ENCODE results near the gene BCL2L11.

BCL2L11 gene

DNA sequence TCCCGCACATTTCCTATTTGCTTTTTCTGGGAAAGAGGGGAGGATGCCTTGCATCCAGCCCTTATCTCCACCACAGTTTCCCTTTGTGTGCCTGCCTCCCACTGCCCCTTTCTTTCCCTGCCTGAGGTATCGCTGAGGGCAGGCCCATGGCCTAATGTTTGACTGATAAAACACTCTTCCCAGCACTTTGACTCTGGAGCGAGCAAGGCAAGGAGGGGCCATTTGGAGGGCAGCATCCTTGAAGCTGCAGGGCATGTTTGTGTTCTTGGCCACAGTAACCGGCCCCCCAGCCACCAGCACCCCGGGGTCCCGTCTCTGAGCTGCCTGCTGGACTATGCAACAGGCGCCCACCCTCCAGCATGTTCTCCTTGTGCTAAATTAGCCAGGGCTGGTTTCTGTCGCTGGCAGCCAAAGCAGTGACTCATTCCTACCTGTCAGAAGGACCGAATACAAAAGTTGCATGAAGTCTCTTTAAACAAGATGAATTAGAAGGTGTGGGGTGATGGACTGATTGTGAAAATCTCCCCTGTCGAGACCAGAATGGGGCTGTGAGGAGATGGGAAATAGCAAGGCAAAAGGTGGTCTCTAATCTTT is 50.7 kb downstream of the BCL2L11 start:
- DNase-seq = no peak

DNA sequence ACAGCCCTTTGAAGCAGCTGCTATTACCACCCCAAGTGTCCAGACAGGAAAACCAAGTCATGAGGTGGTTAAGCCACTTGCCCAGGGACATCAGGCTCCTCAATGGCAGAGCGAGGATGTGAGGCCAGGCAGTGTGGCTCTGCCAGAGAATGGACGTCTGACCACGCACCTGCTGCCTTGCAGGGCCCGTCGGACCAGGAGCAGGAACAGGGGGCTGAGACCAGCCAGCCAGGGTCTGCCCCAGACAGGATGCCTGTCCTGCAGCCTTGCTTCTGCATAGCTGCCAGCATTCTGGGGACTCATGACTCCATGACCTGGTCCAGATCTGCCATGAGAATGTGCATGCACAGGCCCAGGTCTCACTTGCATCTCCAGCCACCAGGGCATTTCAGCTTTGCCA is 52.0 kb downstream of the BCL2L11 start:
- DNase-seq = no peak

DNA sequence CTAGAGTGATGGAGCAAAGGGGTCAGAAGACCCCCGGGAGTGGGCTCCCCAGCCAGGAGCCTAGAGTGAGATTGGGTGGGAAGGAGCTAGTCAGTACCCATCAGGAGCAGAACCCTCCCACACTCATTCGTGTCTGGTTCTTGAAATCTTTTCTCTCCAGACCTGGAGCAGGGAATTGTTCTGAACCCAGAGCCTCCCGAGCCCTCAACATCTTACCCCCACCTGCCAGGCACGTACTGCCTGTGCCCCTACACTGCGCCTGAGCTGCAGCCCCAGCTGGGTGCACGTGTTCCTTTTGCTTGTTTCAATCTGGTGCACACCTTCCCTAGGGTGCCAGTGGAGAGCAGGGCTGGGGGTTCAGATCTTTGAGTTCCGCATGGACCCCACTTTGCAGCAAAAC is 52.6 kb downstream of the BCL2L11 start:
- no peak for DNase-seq

DNA sequence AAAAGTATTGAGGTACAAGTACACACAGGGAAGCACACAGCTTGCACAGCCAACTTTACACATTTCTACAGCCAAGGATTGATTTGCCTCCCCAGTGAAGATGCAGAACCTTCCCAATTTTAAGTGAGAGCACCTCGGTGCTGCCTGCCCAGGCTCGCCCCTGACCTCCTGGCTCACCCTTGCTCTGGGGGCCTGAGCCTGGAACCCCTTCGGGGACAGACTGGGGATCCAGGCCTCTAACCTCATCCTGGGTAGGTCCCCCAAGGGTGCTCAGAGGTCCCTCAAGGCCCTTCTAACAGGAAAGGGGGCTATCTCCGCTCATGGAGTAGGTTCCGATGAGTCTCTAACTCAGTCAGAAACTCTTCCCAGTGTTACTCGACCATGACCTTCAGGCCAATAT is 53.1 kb downstream of the BCL2L11 start:
- DNase-seq = no peak

DNA sequence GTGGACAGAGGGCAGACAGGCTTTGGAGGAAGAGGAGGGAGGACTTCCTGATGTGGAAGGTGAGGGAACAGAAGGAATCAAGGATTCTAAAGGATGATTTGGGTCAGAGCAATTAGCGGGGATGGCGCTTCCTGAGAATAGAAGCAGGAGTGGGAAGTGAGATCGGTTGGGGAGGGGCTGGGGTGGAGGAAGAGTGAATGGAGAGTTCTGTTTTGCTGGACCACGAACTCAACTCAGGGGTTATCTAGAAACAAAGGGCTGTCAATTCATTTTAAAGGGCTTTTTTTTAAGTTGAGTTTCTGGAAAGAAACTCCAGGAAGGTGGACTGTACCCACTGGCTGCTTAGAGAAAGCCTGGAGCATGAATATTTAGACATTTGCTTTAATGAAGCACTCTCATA is 54.9 kb downstream of the BCL2L11 start:
- DNase-seq = no peak

DNA sequence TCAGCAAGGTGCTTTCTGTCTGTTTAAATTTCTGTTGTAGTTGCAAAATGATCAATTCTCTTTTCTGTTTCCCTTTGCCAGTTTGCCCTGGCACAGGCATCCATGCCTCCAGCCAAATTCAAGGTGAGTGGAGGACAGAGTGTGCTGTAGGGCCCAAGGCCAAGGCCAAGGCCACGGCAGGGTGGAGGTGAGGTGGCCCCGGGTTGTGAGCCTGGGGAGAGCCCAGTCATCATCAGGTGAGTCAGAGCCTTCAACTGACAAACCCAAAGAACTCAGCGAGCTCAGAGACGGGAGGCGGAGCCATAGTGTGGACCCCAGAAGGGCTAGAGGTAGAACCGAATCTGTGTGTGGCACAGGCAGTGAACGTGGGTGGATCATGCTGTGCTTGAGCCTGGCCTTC is 55.7 kb downstream of the BCL2L11 start:
- DNase-seq = no peak

DNA sequence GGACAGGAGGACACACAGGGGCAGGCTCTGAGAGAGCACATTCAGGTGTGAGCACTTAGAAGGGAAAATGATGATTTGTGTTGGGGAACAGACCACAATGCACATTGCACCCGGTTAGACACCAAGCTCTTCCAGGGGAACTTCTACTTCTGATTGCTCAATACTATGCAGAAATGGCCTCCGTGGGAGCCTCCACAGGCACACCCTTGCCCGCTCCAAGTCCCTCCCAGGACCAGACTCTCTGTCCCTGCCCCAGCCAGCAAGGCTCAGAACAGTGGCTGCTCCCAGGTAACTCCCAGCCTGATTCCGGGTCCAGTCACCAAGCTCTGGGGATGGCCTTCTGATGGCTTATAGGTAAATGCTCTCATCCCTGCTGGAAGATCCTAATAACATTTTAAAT is 56.2 kb downstream of the BCL2L11 start:
- no peak for DNase-seq

DNA sequence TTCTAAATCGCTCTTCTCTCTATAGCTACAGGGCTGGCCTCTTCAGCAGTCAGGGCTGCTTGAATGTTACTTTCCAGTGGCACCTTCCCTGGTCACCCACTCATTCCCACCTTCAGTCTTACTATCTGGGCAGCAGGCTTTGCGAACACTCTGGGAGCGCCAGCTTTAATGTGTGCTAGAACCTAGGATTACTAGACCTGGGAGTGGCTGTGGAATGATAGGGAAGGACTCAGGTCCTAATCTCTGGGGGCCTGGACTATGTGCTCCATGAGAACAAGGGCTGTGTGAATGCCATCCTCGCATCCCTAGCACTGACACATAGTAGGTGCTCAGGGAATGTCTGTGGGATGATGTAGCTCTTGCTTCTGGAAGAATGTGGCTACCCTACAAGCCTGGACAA is 57.6 kb downstream of the BCL2L11 start:
- no peak for DNase-seq

DNA sequence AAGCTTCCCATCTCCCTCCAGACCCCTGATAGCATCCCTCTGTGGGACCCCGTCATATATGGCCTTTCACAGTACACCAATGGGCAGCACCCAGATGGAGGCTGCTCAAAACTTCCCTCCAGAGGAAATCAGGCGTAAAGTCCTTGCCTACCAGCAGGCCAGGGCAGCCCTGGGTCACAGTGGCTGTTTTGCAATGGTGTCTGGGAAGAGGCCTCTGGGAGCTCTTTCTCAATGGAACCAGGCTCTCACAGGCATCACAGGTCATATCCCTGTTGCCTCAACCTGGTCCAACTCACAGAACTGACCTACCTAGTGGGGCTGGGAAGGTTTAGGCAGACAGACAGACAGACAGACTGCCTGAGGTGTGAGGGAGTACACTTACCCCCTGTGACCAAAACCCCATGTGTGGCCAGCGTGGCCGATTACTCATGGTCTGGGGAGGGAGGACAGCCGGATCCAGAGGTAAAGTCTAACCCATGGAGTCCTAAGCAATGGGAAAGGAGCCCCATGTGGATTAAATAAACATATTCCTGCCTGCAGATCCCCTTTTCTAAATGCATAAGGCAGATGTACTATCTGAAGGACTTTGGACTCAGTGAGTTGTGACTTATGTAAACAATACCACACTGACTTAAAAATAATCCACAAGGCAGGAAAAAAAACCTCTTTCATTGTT is 58.2 kb downstream of the BCL2L11 start:
- no peak for DNase-seq

DNA sequence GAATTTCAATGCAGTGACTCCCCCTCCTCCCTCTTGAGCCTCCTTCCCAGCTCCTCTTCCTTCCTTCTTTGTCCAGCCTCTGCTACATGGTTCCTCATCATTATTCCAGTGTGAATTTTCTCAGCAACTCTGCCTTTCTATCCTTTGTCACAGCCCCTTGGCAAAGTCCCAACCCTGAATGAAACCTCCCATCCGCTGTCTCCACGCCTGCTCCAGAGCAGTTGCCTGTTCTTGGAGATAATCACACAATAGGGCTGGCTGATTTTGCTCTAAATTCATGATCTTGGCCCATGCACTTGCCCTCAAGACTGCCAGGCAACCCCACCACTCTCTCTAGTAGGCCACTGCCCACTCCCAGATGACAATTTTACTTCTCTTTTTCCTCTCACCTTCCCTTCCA is 61.4 kb downstream of the BCL2L11 start:
- no peak for DNase-seq

DNA sequence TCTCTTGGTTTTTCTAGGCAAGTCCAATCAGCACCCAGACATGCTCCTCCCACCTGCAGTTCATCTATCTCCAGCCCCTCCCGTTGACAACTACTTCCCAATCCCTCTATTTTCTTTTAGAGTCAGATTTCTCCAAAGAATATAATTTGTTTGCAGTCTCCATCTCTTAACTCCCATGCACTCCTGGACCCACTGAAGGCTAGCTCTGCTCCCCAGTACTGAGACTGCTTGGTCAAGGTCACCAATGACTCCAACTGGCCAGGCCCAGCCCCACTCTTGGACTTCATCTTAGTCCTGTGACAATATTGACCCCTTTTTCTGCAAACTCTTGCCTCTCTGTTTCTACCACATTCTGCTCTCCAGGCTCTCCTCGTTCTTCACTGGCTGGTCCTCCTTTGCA is 62.0 kb downstream of the BCL2L11 start:
- DNase-seq = no peak

DNA sequence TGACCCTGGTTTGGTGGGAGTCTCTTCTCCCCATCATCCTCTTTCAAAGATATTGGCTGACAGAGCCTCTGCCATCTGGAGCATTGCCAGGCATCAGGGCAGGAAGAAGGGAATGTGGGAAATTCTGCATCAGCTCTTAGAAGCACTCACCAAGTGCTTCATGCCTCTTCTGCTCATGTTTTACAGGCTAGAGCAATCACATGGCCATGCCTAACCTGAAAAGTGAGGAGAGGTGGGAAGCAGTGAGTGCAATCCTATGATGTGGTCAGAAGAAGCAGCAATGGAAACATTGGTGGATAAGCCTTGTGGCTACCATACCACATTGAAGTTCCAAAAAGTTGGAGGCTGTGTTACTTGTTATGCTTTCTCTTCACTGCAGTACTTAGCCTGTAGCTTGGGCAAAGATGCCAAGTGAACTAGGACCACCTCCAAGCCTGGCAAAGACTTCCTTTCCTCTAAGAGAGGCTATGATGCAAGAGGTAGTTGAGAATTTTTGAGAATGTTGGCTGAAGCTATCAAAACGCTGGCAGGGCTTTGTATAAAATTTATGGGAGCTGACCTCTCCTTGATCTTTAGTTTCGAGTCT is 64.1 kb downstream of the BCL2L11 start:
- no peak for DNase-seq

DNA sequence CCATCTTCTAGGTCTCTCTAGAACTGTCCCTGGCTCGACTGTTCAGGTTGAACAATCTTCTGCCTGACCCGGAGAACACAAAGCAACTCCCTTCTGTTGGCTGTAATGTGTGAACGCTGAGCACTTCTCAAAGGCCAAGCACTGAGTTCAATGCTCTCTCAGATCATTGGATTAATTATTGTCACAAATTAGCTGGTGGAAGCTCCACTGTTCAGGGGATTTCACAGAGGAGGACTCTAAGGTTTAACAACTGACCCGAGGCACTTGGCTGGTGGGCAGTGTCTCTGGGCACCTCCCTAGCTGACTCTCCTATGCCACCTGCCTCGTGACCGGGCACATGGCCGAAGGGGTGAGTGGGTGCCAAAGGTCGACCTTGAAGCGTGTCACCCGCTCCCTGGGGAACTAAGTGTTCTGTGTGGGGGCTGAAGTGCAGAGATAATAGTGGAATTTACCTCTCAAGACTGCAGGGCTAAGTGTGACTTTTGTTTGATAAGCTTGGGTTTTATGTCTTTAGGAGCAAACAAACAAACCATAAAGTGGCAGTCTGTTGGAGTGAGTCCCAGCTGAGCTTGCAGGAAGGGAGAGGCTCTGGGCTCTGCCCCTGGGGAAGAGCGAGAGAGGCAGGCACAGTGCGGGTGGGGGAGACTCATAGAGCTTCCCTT is 64.8 kb downstream of the BCL2L11 start:
- no peak for DNase-seq

DNA sequence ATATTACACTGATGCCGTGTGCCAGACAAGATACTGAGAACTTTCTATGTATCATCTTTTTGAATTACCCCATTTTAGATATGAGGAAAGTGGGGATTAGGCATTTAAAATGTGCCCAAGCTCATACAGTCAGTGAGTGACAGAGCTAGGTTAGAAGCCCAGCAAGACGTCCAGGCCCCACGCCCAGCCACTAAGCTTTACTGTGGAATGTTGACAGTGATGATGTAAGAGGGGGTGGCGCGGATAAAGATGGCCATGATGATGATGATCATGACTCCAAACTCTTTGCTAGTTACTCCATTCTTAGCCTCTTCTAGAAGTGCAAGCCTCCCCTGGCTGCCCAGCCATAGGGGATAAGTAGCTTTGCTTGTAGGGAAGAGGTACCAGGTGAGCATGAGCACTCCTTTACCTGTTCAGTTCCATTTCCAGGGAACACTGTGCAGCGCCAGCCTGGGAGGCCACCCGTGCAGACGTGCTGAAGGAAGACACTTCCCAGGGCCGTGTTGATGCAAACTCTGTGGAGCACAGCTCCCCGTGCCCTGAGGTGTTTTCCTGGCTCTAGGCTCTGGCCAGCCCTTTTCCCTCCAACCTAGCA is 65.5 kb downstream of the BCL2L11 start:
- no peak for DNase-seq

DNA sequence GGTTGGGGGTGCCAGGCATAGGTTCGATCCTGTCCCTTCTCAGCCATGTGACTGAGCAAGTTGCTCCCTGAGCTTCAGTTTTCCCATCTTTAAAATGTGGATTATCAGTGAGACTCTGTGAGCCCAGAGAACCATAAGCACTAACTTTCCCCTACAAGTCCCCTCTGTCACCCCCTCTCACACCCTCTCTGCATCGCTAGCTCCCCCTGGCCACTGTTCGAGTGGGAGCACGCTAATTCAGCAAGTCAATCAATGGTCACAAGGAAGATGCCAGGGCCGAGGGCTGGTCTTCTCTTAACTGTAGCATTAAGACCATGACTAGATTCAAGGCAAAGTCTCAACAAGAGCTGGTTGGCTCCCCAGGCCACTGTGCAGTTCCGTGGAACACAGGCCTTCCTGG is 66.2 kb downstream of the BCL2L11 start:
- DNase-seq = no peak

DNA sequence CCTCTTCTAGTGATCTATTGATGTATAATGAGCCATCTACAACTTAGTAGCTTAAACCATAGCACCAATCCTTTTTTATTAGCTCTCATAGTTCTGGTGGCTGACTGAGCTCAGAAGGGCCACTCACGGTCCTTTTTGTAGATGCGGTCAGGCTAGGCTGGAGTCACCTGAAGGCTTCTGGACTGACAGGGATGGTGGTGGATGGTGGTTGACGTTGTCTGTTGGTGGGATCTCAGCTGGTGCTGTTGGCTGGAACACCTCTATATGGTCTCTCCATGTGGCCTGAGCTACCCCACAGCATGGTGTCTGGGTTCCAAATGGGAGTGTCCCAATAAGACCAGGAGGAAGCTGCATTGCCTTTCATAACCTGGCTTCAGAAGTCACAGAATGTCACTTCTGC is 68.0 kb downstream of the BCL2L11 start:
- DNase-seq = no peak

DNA sequence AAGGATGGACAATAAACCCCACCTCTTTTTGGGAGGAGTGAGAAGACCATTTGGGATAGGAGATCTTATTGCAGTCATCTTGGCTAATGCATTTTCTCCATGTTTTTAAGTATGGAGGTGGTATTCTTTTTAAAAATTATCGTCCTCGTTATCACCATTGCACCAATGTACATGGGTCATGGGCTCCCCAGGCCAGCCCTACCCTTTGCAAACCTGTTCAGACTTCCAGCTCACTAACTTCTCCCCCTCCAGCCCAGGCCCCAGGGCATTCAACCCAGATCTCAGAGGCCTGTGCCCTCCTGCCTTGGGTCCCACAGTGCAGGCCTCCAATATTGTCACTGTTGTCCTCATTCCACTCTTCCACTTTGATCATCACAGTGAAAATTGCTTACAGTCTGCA is 68.4 kb downstream of the BCL2L11 start:
- DNase-seq = no peak

DNA sequence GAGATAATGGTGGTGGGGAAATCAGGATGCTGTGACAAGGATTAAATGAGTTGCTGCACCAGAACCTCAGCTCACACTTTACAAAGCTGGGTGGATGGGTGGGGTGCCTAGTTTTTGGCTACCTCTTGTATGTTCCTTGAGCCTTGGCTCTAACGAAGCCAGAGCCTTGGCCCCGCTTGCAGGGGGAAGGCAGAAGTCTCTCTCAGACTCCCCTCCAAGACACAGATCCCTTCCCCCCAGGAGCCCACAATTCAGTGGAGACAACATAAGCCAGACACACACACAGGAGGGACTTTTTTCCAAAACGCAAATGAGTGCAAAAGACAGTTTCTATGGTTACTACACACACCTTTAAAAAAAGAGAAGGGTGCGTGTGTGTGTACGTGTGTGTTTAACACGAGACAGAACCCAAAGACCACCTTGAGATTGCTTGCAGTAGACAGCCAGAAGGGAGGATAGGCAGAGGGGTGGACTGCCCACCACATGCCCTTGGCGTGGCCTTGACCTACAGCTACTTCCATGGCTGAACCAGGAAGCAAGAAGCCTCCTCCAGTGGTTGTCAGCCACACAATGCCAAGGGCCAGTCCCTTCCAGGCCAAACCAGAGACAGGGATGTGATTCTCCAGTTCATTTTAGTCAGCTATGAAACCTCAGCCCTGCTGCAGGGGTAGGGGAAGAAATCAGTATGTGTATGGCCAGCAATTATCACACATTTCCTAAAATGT is 70.3 kb downstream of the BCL2L11 start:
- DNase-seq = no peak

DNA sequence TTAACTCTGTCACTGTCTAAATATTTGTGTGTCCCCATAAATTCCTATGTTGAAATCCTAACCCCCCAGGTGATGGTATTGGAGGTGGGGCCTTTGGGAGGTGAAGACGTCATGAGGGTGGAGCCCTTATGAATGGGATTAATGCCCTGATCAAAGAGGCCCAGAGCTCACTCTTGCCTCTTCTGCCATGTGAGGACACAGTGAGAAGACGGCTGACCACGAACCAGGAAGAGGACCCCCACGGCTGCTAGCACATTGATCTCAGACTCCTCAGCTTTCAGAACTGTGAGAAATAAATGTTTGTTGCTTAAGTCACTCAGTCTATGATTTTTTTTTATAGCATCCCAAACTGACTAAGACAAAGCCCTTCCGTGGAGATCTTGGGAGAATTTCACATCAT is 71.2 kb downstream of the BCL2L11 start:
- no peak for DNase-seq

DNA sequence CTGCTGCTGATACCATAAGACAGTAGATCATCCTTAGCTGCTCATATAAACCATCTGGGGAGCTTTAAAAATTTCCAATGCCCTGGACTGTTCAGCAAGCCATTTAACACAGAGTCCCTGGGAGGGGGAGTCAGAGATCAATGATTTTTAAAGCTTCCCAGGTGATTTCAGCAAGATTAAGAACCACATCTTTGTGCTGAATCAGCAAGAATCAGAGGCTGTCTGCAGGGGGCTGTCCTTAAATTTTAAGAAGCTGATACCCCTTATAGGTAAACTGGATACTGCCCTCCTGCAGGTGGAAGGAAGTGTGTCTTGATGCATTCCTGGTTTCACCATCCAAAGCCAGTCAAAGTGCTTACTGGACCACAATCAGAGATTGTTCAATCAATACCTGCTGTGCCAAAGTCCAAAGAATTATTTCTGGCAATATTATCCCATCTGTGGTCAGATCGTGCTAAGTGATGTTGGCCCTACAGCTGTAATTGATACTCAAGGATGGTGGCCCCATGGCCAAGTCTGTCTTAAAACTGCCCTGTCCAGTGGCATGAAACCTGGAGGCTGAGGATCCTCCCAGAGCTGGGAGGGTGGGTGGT is 72.2 kb downstream of the BCL2L11 start:
- no peak for DNase-seq

DNA sequence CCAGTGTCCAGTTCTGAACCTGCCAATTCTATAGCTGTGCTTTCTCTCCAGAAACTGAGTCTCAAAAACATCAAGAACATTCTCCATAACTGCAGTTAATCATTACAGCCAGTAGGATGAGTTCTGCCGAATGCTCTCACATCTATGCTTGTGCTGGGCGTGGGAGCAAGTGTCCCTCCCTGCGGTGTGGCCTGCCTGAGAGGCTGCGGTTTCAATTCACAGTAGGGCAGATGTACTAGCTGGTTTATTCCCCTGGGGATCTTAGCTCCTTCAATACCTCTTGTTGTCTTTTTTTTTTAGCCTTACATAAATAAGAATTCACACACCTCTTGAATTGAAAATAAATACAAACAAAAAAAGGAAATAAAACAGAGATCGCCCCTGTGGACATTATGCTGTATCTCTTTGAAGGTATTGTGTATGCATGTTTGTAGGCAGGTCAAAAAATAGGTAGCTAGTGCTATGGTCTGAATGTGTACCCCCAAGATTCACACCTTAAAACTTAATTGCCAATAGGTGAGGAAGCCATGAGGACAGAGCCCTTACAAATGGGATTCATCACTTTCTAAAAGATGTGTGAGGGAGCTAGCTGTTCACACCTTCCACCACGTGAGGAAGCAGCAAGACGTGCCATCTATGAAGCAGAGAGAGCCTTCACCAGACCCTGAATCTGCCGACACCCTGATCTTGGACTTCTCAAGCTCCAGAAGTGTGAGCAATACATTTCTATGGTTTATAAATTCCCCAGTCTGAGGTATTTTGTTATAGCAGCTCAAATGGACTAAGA is 74.3 kb downstream of the BCL2L11 start:
- DNase-seq = no peak

DNA sequence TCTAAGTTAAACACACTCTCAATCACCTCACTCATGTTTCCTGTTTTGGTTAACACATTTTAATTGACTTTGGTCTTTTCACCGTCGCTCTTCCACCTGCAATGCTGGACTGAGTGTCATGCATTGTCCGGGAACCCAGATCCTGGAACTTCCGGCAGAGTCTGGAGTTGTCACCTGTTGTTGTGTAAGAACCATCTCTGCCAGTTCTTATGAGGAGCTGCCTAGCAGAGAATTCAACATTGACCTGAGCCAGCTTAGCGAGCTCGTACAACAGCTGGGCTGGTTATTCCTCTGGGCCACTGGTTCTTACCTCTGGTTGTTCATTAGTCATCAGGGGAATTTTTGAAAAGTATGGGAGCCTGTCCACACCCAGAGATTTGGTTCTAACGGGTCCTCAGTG is 75.7 kb downstream of the BCL2L11 start:
- DNase-seq = no peak
